ENCODE results near the gene PSAPL1.

The PSAPL1 gene

DNA sequence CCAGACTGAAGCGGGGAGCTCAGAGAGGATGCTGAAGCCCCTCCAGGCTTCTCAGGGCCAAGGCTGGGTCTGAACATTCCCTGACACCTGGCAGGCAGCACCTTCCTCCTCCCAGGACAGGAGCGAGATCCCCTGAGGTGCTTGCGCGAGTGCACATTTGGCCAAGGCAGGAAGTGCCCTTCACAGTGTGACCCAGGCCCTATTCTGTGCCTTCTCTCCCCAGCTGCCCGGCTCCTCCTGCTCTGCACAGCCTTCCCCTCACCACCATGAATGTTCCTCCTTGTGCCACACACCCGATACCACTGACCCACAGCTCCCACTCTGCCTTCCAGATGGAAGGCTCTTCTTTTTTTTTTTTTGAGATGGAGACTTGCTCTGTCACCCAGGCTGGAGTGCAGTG is 17.1 kb upstream of the PSAPL1 start:
- no peaks in the 10 kb centered on the region for H3K27me3 ChIP-seq (ENCODE audit: insufficient read depth, poor library complexity, severe bottlenecking)
- no peak for DNase-seq (ENCODE audit: low read depth in 1 of 2, low spot score in 1 of 2)
- H3K4me3 ChIP-seq (replicated peaks; ENCODE audit: insufficient read depth, low read length) = no peak overlapping the region
- no peak overlapping the region for H3K27ac ChIP-seq (replicated peaks)
- TF ChIP-seq SPI1 (IDR thresholded peaks at IDR 0.05; ENCODE audit: borderline replicate concordance, low read depth) = no peak
- TF ChIP-seq REST (IDR thresholded peaks at IDR 0.05; ENCODE audit: insufficient replicate concordance, low read depth) = no peak
- TF ChIP-seq GABPA (IDR thresholded peaks at IDR 0.05; ENCODE audit: low read depth) = no peak
- no peak for TF ChIP-seq POLR2AphosphoS5 (IDR thresholded peaks at IDR 0.05; ENCODE audit: low read depth)
- no peak for TF ChIP-seq CTCF (IDR thresholded peaks at IDR 0.05; ENCODE audit: insufficient read depth, low read length)

DNA sequence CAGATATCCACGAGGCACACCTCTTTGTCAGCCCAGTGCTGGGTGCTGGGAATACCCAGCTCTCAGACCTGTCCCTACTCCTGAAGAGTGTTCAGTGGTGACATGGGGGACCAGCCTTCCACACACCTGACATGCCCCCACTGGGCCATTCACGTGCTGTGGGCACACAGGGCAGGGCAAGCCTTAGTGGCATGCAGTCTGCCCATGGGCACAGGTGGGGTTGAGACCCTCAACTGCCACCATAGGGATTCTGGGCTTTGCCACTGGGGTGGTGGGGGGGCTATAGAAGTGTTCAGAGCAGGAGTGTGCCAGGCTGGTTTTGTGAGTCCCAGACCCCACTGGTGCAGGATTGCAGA is 16.7 kb upstream of the PSAPL1 start:
- H3K27ac ChIP-seq (replicated peaks) = no peak overlapping the region
- no peaks in the 10 kb centered on the region for H3K27me3 ChIP-seq (ENCODE audit: insufficient read depth, poor library complexity, severe bottlenecking)
- no peak overlapping the region for H3K4me3 ChIP-seq (replicated peaks; ENCODE audit: insufficient read depth, low read length)
- TF ChIP-seq CTCF (IDR thresholded peaks at IDR 0.05; ENCODE audit: insufficient read depth, low read length) = no peak
- TF ChIP-seq SPI1 (IDR thresholded peaks at IDR 0.05; ENCODE audit: borderline replicate concordance, low read depth) = no peak
- TF ChIP-seq REST (IDR thresholded peaks at IDR 0.05; ENCODE audit: insufficient replicate concordance, low read depth) = no peak
- no peak for TF ChIP-seq GABPA (IDR thresholded peaks at IDR 0.05; ENCODE audit: low read depth)
- TF ChIP-seq POLR2AphosphoS5 (IDR thresholded peaks at IDR 0.05; ENCODE audit: low read depth) = no peak
- DNase-seq (ENCODE audit: low read depth in 1 of 2, low spot score in 1 of 2) = no peak

GRCh38 chr4:7450775-7451433 is 16.2 kb upstream of the PSAPL1 start:
- Histone ChIP-seq H3K27ac (replicated peaks) (no peak overlapping the region), H3K4me3 (replicated peaks; ENCODE audit: insufficient read depth, low read length) (no peak overlapping the region), H3K27me3 (ENCODE audit: insufficient read depth, poor library complexity, severe bottlenecking) (no peaks in the 10 kb centered on the region)
- no peak for DNase-seq (ENCODE audit: low read depth in 1 of 2, low spot score in 1 of 2)
- TF ChIP-seq CTCF (IDR thresholded peaks at IDR 0.05; ENCODE audit: insufficient read depth, low read length) (no peak), REST (IDR thresholded peaks at IDR 0.05; ENCODE audit: insufficient replicate concordance, low read depth) (no peak), SPI1 (IDR thresholded peaks at IDR 0.05; ENCODE audit: borderline replicate concordance, low read depth) (no peak), POLR2AphosphoS5 (IDR thresholded peaks at IDR 0.05; ENCODE audit: low read depth) (no peak), GABPA (IDR thresholded peaks at IDR 0.05; ENCODE audit: low read depth) (no peak)
